Upper lobe of left lung (tissue), 4 donors: Measurements from ENCODE around the gene RAP1GDS1.

Experiments used
- CTCF ChIP-seq, 6 experiments: fragments of 450-650 bp in 4 of 6; fragments of 200-600 bp in 2 of 6; sonication (generic) in 2 of 6; IDR thresholded peaks; one replicate each; pipeline ENCODE4 v1.5.1; 2016 to 2019; ENCODE audit warnings: antibody characterized with exemption in 6 of 6
- POLR2A ChIP-seq, 4 donors: fragments of 450-650 bp; IDR thresholded peaks; one replicate each; pipeline ENCODE4 v1.5.1; 2016 to 2017; ENCODE audit warnings: antibody characterized with exemption in 4 of 4, mild to moderate bottlenecking in 2 of 4

- no peak for TF ChIP-seq CTCF (IDR thresholded peaks at IDR 0.05)
- no peak for TF ChIP-seq POLR2A (IDR thresholded peaks at IDR 0.05)
These were observed 116.4 kb downstream of the RAP1GDS1 start for GRCh38 chr4:98377559-98377958.
